Esophagus squamous epithelium (tissue), 4 donors: ENCODE measurements around the gene PTPRO.

Source experiments
- CTCF ChIP-seq, 6 experiments: fragments of 450-650 bp in 4 of 6; fragments of 200-600 bp in 2 of 6; sonication (generic) in 2 of 6; IDR thresholded peaks; one replicate each; pipeline ENCODE4 v1.5.1; 2016 to 2019; ENCODE audit warnings: antibody characterized with exemption in 6 of 6, mild to moderate bottlenecking in 4 of 6, moderate library complexity in 4 of 6
- POLR2A ChIP-seq, 4 donors: fragments of 450-650 bp; IDR thresholded peaks; one replicate each; pipeline ENCODE4 v1.6.1; 2017; ENCODE audit warnings: antibody characterized with exemption in 4 of 4, mild to moderate bottlenecking in 4 of 4, moderate library complexity in 3 of 4

- no peak for TF ChIP-seq CTCF (IDR thresholded peaks at IDR 0.05)
- no peak for TF ChIP-seq POLR2A (IDR thresholded peaks at IDR 0.05)
Observed at GRCh38 chr12:15468911-15469310, 146.6 kb downstream of the PTPRO start.
